Psoas muscle (tissue), 8 donors: ENCODE results near the gene MAGI1. TPM values are rescaled to one million over a fixed set of nuclear protein-coding genes. Genes with fewer than 3 reads are reported as not detected.

ENCODE experiments used
- ATAC-seq, 4 donors: fragments of 200-7000 bp; cut with Tn5 transposase; one replicate each; pipeline ENCODE4 v1.9.1; 2020; ENCODE audit warnings: moderate library complexity in 3 of 4, mild to moderate bottlenecking in 2 of 4
- DNase-seq, 2 donors: peaks; one replicate each; pipeline ENCODE4 v3.0.0-alpha.2; 2020
- H3K27ac ChIP-seq: fragments of 200-600 bp; one replicate; pipeline ENCODE4 v1.8.0; 2022
- H3K27me3 ChIP-seq, 3 donors: fragments of 200-600 bp in 1 of 3; one replicate each; pipeline versions ENCODE4 v1.6.1 to v1.8.0; 2013 to 2022; ENCODE audit warnings: low read length in 2 of 3, mild to moderate bottlenecking in 2 of 3, moderate library complexity in 1 of 3; ENCODE audit not compliant: insufficient read depth in 3 of 3
- H3K36me3 ChIP-seq, 2 donors: fragments of 200-600 bp in 1 of 2; one replicate each; pipeline versions ENCODE4 v1.6.1 to v1.8.0; 2013 to 2022; ENCODE audit warnings: low read depth in 1 of 2, mild to moderate bottlenecking in 1 of 2, moderate library complexity in 1 of 2; ENCODE audit not compliant: insufficient read depth in 1 of 2
- H3K4me1 ChIP-seq: fragments of 200-600 bp; one replicate; pipeline ENCODE4 v1.8.0; 2022
- H3K4me3 ChIP-seq: fragments of 200-600 bp; one replicate; pipeline ENCODE4 v1.8.0; 2022; ENCODE audit warnings: mild to moderate bottlenecking
- H3K9me3 ChIP-seq: fragments of 200-600 bp; one replicate; pipeline ENCODE4 v1.8.0; 2022
- WGBS, 3 donors: extraction: QIAGEN DNeasy Blood & Tissue Kit; methylation state at CpG; one replicate each; pipeline versions ENCODE4 v1.1.6 to v1.1.7; 2013; 5-methylcytosine and 5-hydroxymethylcytosine counted together
- intact Hi-C, 2 donors: fragments of 100-400 bp; cut with DNase I; formaldehyde crosslinking; loops; one replicate each; pipeline versions ENCODE4 v1.11.0 to v1.14.2; 2022
- polyA plus RNA-seq, 3 donors: library from polyadenylated mRNA; stranded (reverse); fragments of 200-250 nt; gene quantifications; one replicate each; pipeline ENCODE4 v1.2.3, GENCODE V29; 2013
- total RNA-seq, 4 donors: library from RNA; stranded (reverse); fragmentation: NEBNext Ultra II Directional in 2 of 4; extraction: Animal tissue kit (Norgen Biotek cat#: 25700) in 2 of 4; gene quantifications; one replicate each; pipeline versions ENCODE4 v1.2.1 to v1.2.4, GENCODE V29; 2021 to 2023
- TF ChIP-seq, protein P1 (sequence below): fragments of 200-600 bp; IDR thresholded peaks from one replicate; pipeline ENCODE4 v1.8.0; 2022; ENCODE audit warnings: antibody characterized with exemption
- donor health status: healthy with polysubstance abuse.
- donor health status: DM: no; HTN: no; CAD: no; lungs with moderate emphysema.
- donor health status: Bipolar disorder and iron deficiency.
- donor health status: healthy.
- donor health status: DM: yes; HTN: yes; CAD: no.
- donor health status: DM: no; HTN: no; CAD: no.
- donor health status: DM: no; HTN: no; CAD: no.
- donor health status: DM: yes; HTN: yes; CAD: no.

Gene MAGI1
- total and polyA plus RNA-seq, 7 donors, result 4.5 to 8.1 (median 6.3) TPM

- ATAC-seq (no peak), DNase-seq (no peak)
- intact Hi-C loops, result no loop called here
- Histone ChIP-seq H3K9me3 (no peaks in the 10 kb centered on the region), H3K4me3 (no peak overlapping the region), H3K27ac (no peak overlapping the region), H3K4me1 (peaks cover 2% of the 10 kb centered on the region), H3K27me3 (no peaks in the 10 kb centered on the region), H3K36me3 (no peaks in the 10 kb centered on the region)
- TF ChIP-seq, protein P1, sequence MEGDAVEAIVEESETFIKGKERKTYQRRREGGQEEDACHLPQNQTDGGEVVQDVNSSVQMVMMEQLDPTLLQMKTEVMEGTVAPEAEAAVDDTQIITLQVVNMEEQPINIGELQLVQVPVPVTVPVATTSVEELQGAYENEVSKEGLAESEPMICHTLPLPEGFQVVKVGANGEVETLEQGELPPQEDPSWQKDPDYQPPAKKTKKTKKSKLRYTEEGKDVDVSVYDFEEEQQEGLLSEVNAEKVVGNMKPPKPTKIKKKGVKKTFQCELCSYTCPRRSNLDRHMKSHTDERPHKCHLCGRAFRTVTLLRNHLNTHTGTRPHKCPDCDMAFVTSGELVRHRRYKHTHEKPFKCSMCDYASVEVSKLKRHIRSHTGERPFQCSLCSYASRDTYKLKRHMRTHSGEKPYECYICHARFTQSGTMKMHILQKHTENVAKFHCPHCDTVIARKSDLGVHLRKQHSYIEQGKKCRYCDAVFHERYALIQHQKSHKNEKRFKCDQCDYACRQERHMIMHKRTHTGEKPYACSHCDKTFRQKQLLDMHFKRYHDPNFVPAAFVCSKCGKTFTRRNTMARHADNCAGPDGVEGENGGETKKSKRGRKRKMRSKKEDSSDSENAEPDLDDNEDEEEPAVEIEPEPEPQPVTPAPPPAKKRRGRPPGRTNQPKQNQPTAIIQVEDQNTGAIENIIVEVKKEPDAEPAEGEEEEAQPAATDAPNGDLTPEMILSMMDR, result no peak
- WGBS, 3 donors, result 51 to 63% (median 56%) methylated on average over 6 of the region's 6 CpGs
These were observed 59.6 kb downstream of the MAGI1 start for GRCh38 chr3:65979162-65979561.

DNA sequence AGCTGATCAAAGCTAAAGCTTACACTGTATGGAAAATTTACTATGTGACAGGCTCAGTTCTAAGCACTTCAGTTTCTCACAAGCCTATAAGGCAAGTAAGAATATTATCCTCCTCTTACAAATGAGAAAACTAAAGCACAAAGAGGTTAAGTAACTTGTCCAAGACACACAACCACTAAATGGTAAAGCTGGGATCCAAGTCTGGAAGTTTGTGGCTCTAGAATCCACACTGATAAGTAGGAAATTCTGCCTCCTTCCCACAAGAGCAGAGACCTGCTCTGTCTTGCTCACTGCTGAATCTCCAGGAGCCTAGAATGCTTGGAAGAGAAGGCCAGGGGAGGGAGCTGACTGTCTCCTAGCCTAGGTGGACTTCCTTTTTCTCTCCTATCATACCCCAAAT, 60.6 kb downstream of the MAGI1 start:
- intact Hi-C loops, result no loop called here
- no peak overlapping the region for H3K27ac ChIP-seq
- H3K4me3 ChIP-seq, result no peak overlapping the region
- ATAC-seq, result no peak
- no peaks in the 10 kb centered on the region for H3K9me3 ChIP-seq
- no peaks in the 10 kb centered on the region for H3K27me3 ChIP-seq
- TF ChIP-seq, protein P1, result no peak
- H3K4me1 ChIP-seq, result peaks cover 2% of the 10 kb centered on the region
- H3K36me3 ChIP-seq, result no peaks in the 10 kb centered on the region
- no peak for DNase-seq

DNA sequence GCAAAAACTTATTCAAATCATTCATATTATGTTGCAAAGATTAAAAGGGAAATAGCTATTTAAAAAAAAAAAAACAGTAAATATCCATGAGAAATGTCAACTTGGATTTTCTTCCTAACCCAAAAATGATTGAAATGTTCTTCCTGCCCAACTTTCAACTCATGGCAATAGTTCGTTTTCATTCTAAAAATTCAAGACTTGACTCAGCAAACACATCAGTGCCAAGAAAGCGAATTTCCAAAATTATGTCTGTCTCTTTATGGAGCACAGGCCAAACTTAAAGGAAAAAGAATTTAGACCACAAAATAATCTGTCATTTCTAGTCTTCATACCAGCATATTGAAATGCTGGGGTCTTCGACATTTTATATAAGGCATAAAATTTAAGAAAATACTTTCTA, 63.7 kb downstream of the MAGI1 start:
- no peak overlapping the region for H3K27ac ChIP-seq
- TF ChIP-seq, protein P1, result no peak
- H3K4me1 ChIP-seq, result peaks cover 11% of the 10 kb centered on the region
- no peaks in the 10 kb centered on the region for H3K27me3 ChIP-seq
- no peaks in the 10 kb centered on the region for H3K36me3 ChIP-seq
- DNase-seq (no peak), ATAC-seq (no peak)
- WGBS, 3 donors, result 78 to 83% (median 80%) methylated on average over 3 of the region's 3 CpGs
- no peak overlapping the region for H3K4me3 ChIP-seq
- no peaks in the 10 kb centered on the region for H3K9me3 ChIP-seq
- intact Hi-C loops, result no loop called here

DNA sequence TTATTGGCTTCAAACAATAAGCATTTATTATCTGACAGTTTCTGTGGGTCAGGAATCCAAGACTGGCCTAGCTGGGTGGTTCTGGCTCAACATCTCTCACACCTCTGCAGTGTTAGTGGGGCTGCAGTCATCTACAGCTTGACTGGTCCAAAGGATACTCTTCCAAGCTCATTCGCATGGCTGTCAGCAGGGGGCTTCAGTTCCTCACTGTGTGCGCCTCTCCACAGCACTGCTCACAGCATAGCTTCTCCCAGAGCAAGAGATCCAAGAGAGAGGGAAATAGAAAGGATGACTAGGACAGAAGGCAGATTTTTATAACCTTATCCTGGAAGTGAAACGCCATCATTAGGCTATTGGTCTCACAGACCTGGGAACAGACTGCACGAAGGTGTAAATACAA, 64.2 kb downstream of the MAGI1 start:
- TF ChIP-seq, protein P1, result no peak
- no peak overlapping the region for H3K27ac ChIP-seq
- no peak overlapping the region for H3K4me3 ChIP-seq
- 91 to 97% (median 97%) methylated on average over 4 of the region's 4 CpGs for WGBS, 3 donors
- peaks cover 10% of the 10 kb centered on the region for H3K4me1 ChIP-seq
- H3K36me3 ChIP-seq, result no peaks in the 10 kb centered on the region
- ATAC-seq (no peak), DNase-seq (no peak)
- H3K27me3 ChIP-seq, result no peaks in the 10 kb centered on the region
- intact Hi-C loops, result no loop called here
- H3K9me3 ChIP-seq, result no peaks in the 10 kb centered on the region

- Histone ChIP-seq H3K4me3 (no peak overlapping the region), H3K4me1 (peaks cover 9% of the 10 kb centered on the region), H3K27ac (no peak overlapping the region), H3K36me3 (no peaks in the 10 kb centered on the region), H3K27me3 (no peaks in the 10 kb centered on the region), H3K9me3 (no peaks in the 10 kb centered on the region)
- 97 to 100% (median 100%) methylated on average over 1 of the region's 1 CpG for WGBS, 3 donors
- TF ChIP-seq, protein P1, result no peak
- DNase-seq (no peak), ATAC-seq (no peak)
- intact Hi-C loops, result no loop called here
These were observed 66.0 kb downstream of the MAGI1 start for GRCh38 chr3:65972765-65973164.
